Hepatocyte (in vitro differentiated cells): ENCODE measurements around the gene TAF10. TPM values are rescaled to one million over a fixed set of nuclear protein-coding genes. Genes with fewer than 3 reads are reported as not detected.

Source experiments
- DNase-seq: peaks from one replicate; pipeline ENCODE4 v3.0.0-alpha.2; 2016; ENCODE audit warnings: low spot score
- H2AFZ ChIP-seq: fragments of 200-600 bp; sonication (generic); 2 replicates; pipeline ENCODE4 v1.6.0; 2016; ENCODE audit warnings: antibody characterized with exemption, mild to moderate bottlenecking
- H3K27ac ChIP-seq: fragments of 200-600 bp; sonication (generic); 2 replicates; pipeline ENCODE4 v1.5.1; 2016; ENCODE audit warnings: mild to moderate bottlenecking
- H3K27me3 ChIP-seq: fragments of 200-600 bp; sonication (generic); 2 replicates; pipeline ENCODE4 v1.6.1; 2016
- H3K36me3 ChIP-seq: fragments of 200-600 bp; sonication (generic); replicated peaks from 2 replicates; pipeline ENCODE4 v1.5.1; 2016; ENCODE audit warnings: low read depth; ENCODE audit not compliant: insufficient read depth
- H3K4me1 ChIP-seq: fragments of 200-600 bp; sonication (generic); 2 replicates; pipeline ENCODE4 v1.5.1; 2016; ENCODE audit warnings: mild to moderate bottlenecking, moderate library complexity; ENCODE audit not compliant: insufficient read depth
- H3K4me2 ChIP-seq: fragments of 200-600 bp; sonication (generic); 2 replicates; pipeline ENCODE4 v1.6.0; 2016
- H3K4me3 ChIP-seq: fragments of 200-600 bp; sonication (generic); 2 replicates; pipeline ENCODE4 v1.5.1; 2016; ENCODE audit warnings: mild to moderate bottlenecking
- H3K79me2 ChIP-seq: fragments of 200-600 bp; sonication (generic); 2 replicates; pipeline ENCODE4 v1.6.0; 2017; ENCODE audit warnings: mild to moderate bottlenecking
- H3K9me2 ChIP-seq: fragments of 200-600 bp; sonication (generic); replicated peaks from 2 replicates; pipeline ENCODE4 v1.6.0; 2017; ENCODE audit warnings: mild to moderate bottlenecking; ENCODE audit not compliant: insufficient read depth
- H3K9me3 ChIP-seq: fragments of 200-600 bp; sonication (generic); 2 replicates; pipeline ENCODE4 v1.5.1; 2016; ENCODE audit warnings: low read depth, mild to moderate bottlenecking
- H4K20me1 ChIP-seq: fragments of 200-600 bp; sonication (generic); 2 replicates; pipeline ENCODE4 v1.6.0; 2016; ENCODE audit warnings: mild to moderate bottlenecking; ENCODE audit not compliant: insufficient read depth, poor library complexity, severe bottlenecking
- CTCF ChIP-seq: fragments of 200-600 bp; sonication (generic); IDR thresholded peaks from 2 replicates; pipeline ENCODE4 v1.5.1; 2016; ENCODE audit warnings: antibody characterized with exemption, mild to moderate bottlenecking; ENCODE audit not compliant: poor library complexity
- EZH2 ChIP-seq: fragments of 200-600 bp; sonication (generic); IDR thresholded peaks from 2 replicates; pipeline ENCODE4 v1.6.1; 2016; ENCODE audit warnings: antibody characterized with exemption, mild to moderate bottlenecking, borderline replicate concordance
- EZH2phosphoT487 ChIP-seq: fragments of 200-600 bp; sonication (generic); IDR thresholded peaks from one replicate; pipeline ENCODE4 v1.6.1; 2018; ENCODE audit warnings: antibody characterized with exemption, mild to moderate bottlenecking, low read depth, moderate library complexity; ENCODE audit not compliant: unreplicated experiment, severe bottlenecking
- WGBS: methylation state at CpG from one replicate; pipeline ENCODE4 v1.1.6; 2016; ENCODE audit warnings: low lambda C conversion rate; ENCODE audit errors: missing lambda C conversion rate; 5-methylcytosine and 5-hydroxymethylcytosine counted together
- polyA plus RNA-seq: library from polyadenylated mRNA; unstranded; fragments of >200 nt; fragmentation: Nextera tagmentation; extraction: Ambion mirVana; gene quantifications from 2 replicates; pipeline ENCODE4 v1.2.1, GENCODE V29; 2016
- total RNA-seq: library from RNA; depleted of rRNA; stranded (reverse); fragments of >200 nt; gene quantifications from 2 replicates; pipeline ENCODE4 v1.2.3, GENCODE V29; 2014

TAF10 gene
- total and polyA plus RNA-seq, 2 experiments from 2014 or later = 33.3 to 295 TPM

- WGBS = 91% methylated on average over 2 of the region's 2 CpGs
- Histone ChIP-seq H3K4me3 (no peak overlapping the region), H3K9me3 (no peaks in the 10 kb centered on the region), H3K79me2 (peaks cover 30% of the 10 kb centered on the region), H3K27me3 (no peaks in the 10 kb centered on the region), H3K36me3 (no peaks in the 10 kb centered on the region), H2AFZ (no peak overlapping the region), H3K4me2 (no peak overlapping the region), H3K27ac (no peak overlapping the region), H3K9me2 (no peaks in the 10 kb centered on the region), H3K4me1 (peaks cover 18% of the 10 kb centered on the region), H4K20me1 (no peaks in the 10 kb centered on the region)
- TF ChIP-seq CTCF (no peak), EZH2phosphoT487 (no peak), EZH2 (no peak)
- DNase-seq = no peak
These were observed 2.4 kb upstream of the TAF10 start for GRCh38 chr11:6614446-6614845.

- TF ChIP-seq EZH2 (no peak), CTCF (no peak), EZH2phosphoT487 (no peak)
These were observed 1.5 kb upstream of the TAF10 start for GRCh38 chr11:6613496-6613895.

GRCh38 chr11:6611963-6612212 is 128 bp downstream of the TAF10 start:
- H3K9me3 ChIP-seq = no peaks in the 10 kb centered on the region
- no peaks in the 10 kb centered on the region for H3K36me3 ChIP-seq
- peaks cover 14% of the 10 kb centered on the region for H3K4me1 ChIP-seq
- peak overlapping the region; percentile 93 for H3K4me2 ChIP-seq
- no peaks in the 10 kb centered on the region for H4K20me1 ChIP-seq
- no peaks in the 10 kb centered on the region for H3K9me2 ChIP-seq
- no peak for TF ChIP-seq CTCF
- TF ChIP-seq EZH2phosphoT487 = no peak
- TF ChIP-seq EZH2 = no peak
- H3K27ac ChIP-seq = peak overlapping the region; percentile 92
- no peaks in the 10 kb centered on the region for H3K27me3 ChIP-seq
- DNase-seq = no peak
- H2AFZ ChIP-seq = no peak overlapping the region
- peak overlapping the region; percentile 65 for H3K4me3 ChIP-seq
- 3% methylated on average over 12 of the region's 36 CpGs for WGBS
- H3K79me2 ChIP-seq = peaks cover 36% of the 10 kb centered on the region

More at GRCh38 chr11:6613496-6613895, 1.5 kb upstream of the TAF10 start:
- Histone ChIP-seq H2AFZ (no peak overlapping the region), H3K4me3 (no peak overlapping the region), H3K4me2 (peak overlapping the region; percentile 74), H3K9me2 (no peaks in the 10 kb centered on the region), H4K20me1 (no peaks in the 10 kb centered on the region), H3K27ac (peak overlapping the region; percentile 98), H3K27me3 (no peaks in the 10 kb centered on the region), H3K9me3 (no peaks in the 10 kb centered on the region), H3K36me3 (no peaks in the 10 kb centered on the region), H3K4me1 (peaks cover 18% of the 10 kb centered on the region), H3K79me2 (peaks cover 33% of the 10 kb centered on the region)
- no peak for DNase-seq
- WGBS = 98% methylated on average over 3 of the region's 3 CpGs
